Neural progenitor cell (in vitro differentiated cells): ENCODE results near the gene TMPRSS13. TPM values are rescaled to one million over a fixed set of nuclear protein-coding genes. Genes with fewer than 3 reads are reported as not detected.

ENCODE experiments used
- DNase-seq: peaks from one replicate; pipeline ENCODE4 v3.0.0-alpha.2; 2016; ENCODE audit warnings: low spot score
- H2AFZ ChIP-seq: fragments of 200-600 bp; sonication (generic); replicated peaks from 2 replicates; pipeline ENCODE4 v1.6.1; 2016; ENCODE audit warnings: antibody characterized with exemption
- H3F3A ChIP-seq: fragments of 200-600 bp; sonication (generic); 2 replicates; pipeline ENCODE4 v1.6.1; 2016; ENCODE audit warnings: antibody characterized with exemption, low read depth
- H3K27ac ChIP-seq: fragments of 200-600 bp; sonication (generic); 2 replicates; pipeline ENCODE4 v1.5.1; 2016; ENCODE audit warnings: mild to moderate bottlenecking
- H3K27me3 ChIP-seq: fragments of 200-600 bp; sonication (generic); 2 replicates; pipeline ENCODE4 v1.6.1; 2016; ENCODE audit warnings: mild to moderate bottlenecking, moderate library complexity
- H3K36me3 ChIP-seq: fragments of 200-600 bp; sonication (generic); 2 replicates; pipeline ENCODE4 v1.5.1; 2016
- H3K4me1 ChIP-seq: fragments of 200-600 bp; sonication (generic); 2 replicates; pipeline ENCODE4 v1.6.1; 2016; ENCODE audit warnings: mixed run types
- H3K4me2 ChIP-seq: fragments of 200-600 bp; sonication (generic); 2 replicates; pipeline ENCODE4 v1.6.1; 2016
- H3K4me3 ChIP-seq: fragments of 200-600 bp; sonication (generic); 2 replicates; pipeline ENCODE4 v1.5.1; 2016
- H3K79me2 ChIP-seq: fragments of 200-600 bp; sonication (generic); 2 replicates; pipeline ENCODE4 v1.6.1; 2016; ENCODE audit warnings: low read depth
- H3K9ac ChIP-seq: fragments of 200-600 bp; sonication (generic); 2 replicates; pipeline ENCODE4 v1.6.1; 2016
- H3K9me3 ChIP-seq: fragments of 200-600 bp; sonication (generic); 2 replicates; pipeline ENCODE4 v1.5.1; 2016; ENCODE audit warnings: low read depth
- H4K20me1 ChIP-seq: fragments of 200-600 bp; sonication (generic); 2 replicates; pipeline ENCODE4 v1.6.1; 2016; ENCODE audit warnings: low read depth
- H3K27ac Mint-ChIP-seq: 3 replicates; pipeline ENCODE4 v1.8.0; 2021; ENCODE audit warnings: mixed read lengths
- H3K27me3 Mint-ChIP-seq: 2 replicates; pipeline ENCODE4 v1.8.0; 2022; ENCODE audit warnings: low read depth, mild to moderate bottlenecking, inconsistent platforms, moderate library complexity, mixed read lengths; ENCODE audit not compliant: insufficient read depth
- H3K36me3 Mint-ChIP-seq: 3 replicates; pipeline ENCODE4 v1.8.0; 2021; ENCODE audit warnings: mixed read lengths
- H3K4me1 Mint-ChIP-seq: 3 replicates; pipeline ENCODE4 v1.8.0; 2021; ENCODE audit warnings: mixed read lengths
- H3K4me3 Mint-ChIP-seq: 3 replicates; pipeline ENCODE4 v1.8.0; 2021; ENCODE audit warnings: mild to moderate bottlenecking, moderate library complexity, mixed read lengths
- H3K9me3 Mint-ChIP-seq: 3 replicates; pipeline ENCODE4 v1.8.0; 2020; ENCODE audit warnings: mixed read lengths
- EZH2 ChIP-seq: fragments of 200-600 bp; sonication (generic); IDR thresholded peaks from 2 replicates; pipeline ENCODE4 v1.6.1; 2017; ENCODE audit warnings: antibody characterized with exemption, mild to moderate bottlenecking, moderate library complexity
- EZH2phosphoT487 ChIP-seq: fragments of 200-600 bp; sonication (generic); IDR thresholded peaks from 2 replicates; pipeline ENCODE4 v1.6.1; 2017; ENCODE audit warnings: antibody characterized with exemption
- total RNA-seq: library from RNA; depleted of rRNA; stranded (reverse); fragments of >200 nt; gene quantifications from 2 replicates; pipeline ENCODE4 v1.2.3, GENCODE V29; 2015; ENCODE audit warnings: low replicate concordance
- TF ChIP-seq, protein P1 (sequence below): fragments of 200-600 bp; sonication (generic); IDR thresholded peaks from 2 replicates; pipeline ENCODE4 v1.5.1; 2017; ENCODE audit warnings: antibody characterized with exemption, mild to moderate bottlenecking

Gene TMPRSS13
- total RNA-seq, 1 donor from 2014 or later = not detected

GRCh38 chr11:117877120-117877784 lies 52.0 kb downstream of the TMPRSS13 start:
- Mint-ChIP-seq H3K9me3 (no peaks in the 10 kb centered on the region), H3K36me3 (peaks cover 2% of the 10 kb centered on the region), H3K4me3 (peak overlapping the region; percentile 91), H3K4me1 (peaks cover 41% of the 10 kb centered on the region), H3K27me3 (peaks cover 16% of the 10 kb centered on the region), H3K27ac (peak overlapping the region; percentile 39)
- DNase-seq = no peak
- Histone ChIP-seq H3K4me2 (peak overlapping the region; percentile 89), H3F3A (peaks cover 32% of the 10 kb centered on the region), H3K36me3 (no peaks in the 10 kb centered on the region), H3K27ac (no peak overlapping the region), H3K9me3 (no peaks in the 10 kb centered on the region), H3K9ac (no peak overlapping the region), H3K27me3 (peaks cover 21% of the 10 kb centered on the region), H3K79me2 (peaks cover 41% of the 10 kb centered on the region), H2AFZ (peak overlapping the region; percentile 74), H4K20me1 (peaks cover 26% of the 10 kb centered on the region), H3K4me3 (peak overlapping the region; percentile 72), H3K4me1 (peaks cover 43% of the 10 kb centered on the region)
- TF ChIP-seq, protein P1, sequence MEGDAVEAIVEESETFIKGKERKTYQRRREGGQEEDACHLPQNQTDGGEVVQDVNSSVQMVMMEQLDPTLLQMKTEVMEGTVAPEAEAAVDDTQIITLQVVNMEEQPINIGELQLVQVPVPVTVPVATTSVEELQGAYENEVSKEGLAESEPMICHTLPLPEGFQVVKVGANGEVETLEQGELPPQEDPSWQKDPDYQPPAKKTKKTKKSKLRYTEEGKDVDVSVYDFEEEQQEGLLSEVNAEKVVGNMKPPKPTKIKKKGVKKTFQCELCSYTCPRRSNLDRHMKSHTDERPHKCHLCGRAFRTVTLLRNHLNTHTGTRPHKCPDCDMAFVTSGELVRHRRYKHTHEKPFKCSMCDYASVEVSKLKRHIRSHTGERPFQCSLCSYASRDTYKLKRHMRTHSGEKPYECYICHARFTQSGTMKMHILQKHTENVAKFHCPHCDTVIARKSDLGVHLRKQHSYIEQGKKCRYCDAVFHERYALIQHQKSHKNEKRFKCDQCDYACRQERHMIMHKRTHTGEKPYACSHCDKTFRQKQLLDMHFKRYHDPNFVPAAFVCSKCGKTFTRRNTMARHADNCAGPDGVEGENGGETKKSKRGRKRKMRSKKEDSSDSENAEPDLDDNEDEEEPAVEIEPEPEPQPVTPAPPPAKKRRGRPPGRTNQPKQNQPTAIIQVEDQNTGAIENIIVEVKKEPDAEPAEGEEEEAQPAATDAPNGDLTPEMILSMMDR = no peak
- peak; percentile 0 for TF ChIP-seq EZH2

- H3K4me1 ChIP-seq = peaks cover 43% of the 10 kb centered on the region
Measured at GRCh38 chr11:117876341-117877119, 52.7 kb downstream of the TMPRSS13 start, which contains the start of gene FXYD6. TSS of gene FXYD6 (minus strand) at chr11:117876658. CDS start at chr11:117842776, 33,882 bp downstream.

DNA sequence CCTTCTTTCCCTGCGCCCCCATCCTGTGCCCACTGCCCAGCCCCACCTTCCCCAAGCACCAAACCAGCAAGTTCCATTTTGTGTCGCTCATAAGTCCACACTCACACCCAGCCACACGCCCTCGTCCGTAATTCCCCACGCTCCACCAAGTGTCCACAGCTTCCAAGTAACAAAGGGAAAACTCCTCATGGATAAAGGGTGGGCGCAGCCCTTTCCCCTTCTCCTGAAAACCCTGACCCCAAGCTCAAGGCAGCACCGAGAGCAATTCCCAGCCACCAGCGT lies 53.2 kb downstream of the TMPRSS13 start:
- TF ChIP-seq EZH2 (no peak), EZH2phosphoT487 (no peak)
- TF ChIP-seq, protein P1 = no peak
- Histone ChIP-seq H4K20me1 (peaks cover 39% of the 10 kb centered on the region), H3K9ac (no peak overlapping the region), H3K27me3 (peaks cover 21% of the 10 kb centered on the region), H3K27ac (no peak overlapping the region), H3K36me3 (no peaks in the 10 kb centered on the region), H3K9me3 (no peaks in the 10 kb centered on the region), H2AFZ (no peak overlapping the region), H3K79me2 (peaks cover 54% of the 10 kb centered on the region), H3K4me3 (peak overlapping the region; percentile 72), H3K4me2 (peak overlapping the region; percentile 89), H3K4me1 (peaks cover 46% of the 10 kb centered on the region), H3F3A (peaks cover 32% of the 10 kb centered on the region)
- peak overlapping the region; percentile 99 for H3K4me3 Mint-ChIP-seq
- H3K9me3 Mint-ChIP-seq = no peaks in the 10 kb centered on the region
- H3K36me3 Mint-ChIP-seq = peaks cover 2% of the 10 kb centered on the region
- DNase-seq = no peak
- peaks cover 17% of the 10 kb centered on the region for H3K27me3 Mint-ChIP-seq
- peak overlapping the region; percentile 64 for H3K27ac Mint-ChIP-seq
- peaks cover 49% of the 10 kb centered on the region for H3K4me1 Mint-ChIP-seq

More at GRCh38 chr11:117876341-117877119, 52.7 kb downstream of the TMPRSS13 start, which contains the start of gene FXYD6:
- peak; percentile 40 for TF ChIP-seq EZH2
- TF ChIP-seq, protein P1 = no peak
- H3K27me3 Mint-ChIP-seq = peaks cover 17% of the 10 kb centered on the region
- peaks cover 32% of the 10 kb centered on the region for H3F3A ChIP-seq
- DNase-seq = peak; percentile 92
- no peaks in the 10 kb centered on the region for H3K36me3 ChIP-seq
- peak within 1 kb of the TSS; percentile 99 for H3K4me3 Mint-ChIP-seq
- peaks cover 34% of the 10 kb centered on the region for H4K20me1 ChIP-seq
- H3K27ac Mint-ChIP-seq = peak within 1 kb of the TSS; percentile 64
- H3K27me3 ChIP-seq = peaks cover 21% of the 10 kb centered on the region
- H3K79me2 ChIP-seq = peaks cover 48% of the 10 kb centered on the region
- peaks cover 2% of the 10 kb centered on the region for H3K36me3 Mint-ChIP-seq
- H2AFZ ChIP-seq = peak within 1 kb of the TSS; percentile 74
- peaks cover 46% of the 10 kb centered on the region for H3K4me1 Mint-ChIP-seq
- no peaks in the 10 kb centered on the region for H3K9me3 ChIP-seq
- peak within 1 kb of the TSS; percentile 89 for H3K4me2 ChIP-seq
- no peaks in the 10 kb centered on the region for H3K9me3 Mint-ChIP-seq
- H3K27ac ChIP-seq = no peak within 1 kb of the TSS
- no peak within 1 kb of the TSS for H3K9ac ChIP-seq
- H3K4me3 ChIP-seq = peak within 1 kb of the TSS; percentile 72
